Astrocyte (in vitro differentiated cells and primary cell): ENCODE data around the gene MLXIP. TPM values are rescaled to one million over a fixed set of nuclear protein-coding genes. Genes with fewer than 3 reads are reported as not detected.

Source experiments
- DNase-seq: peaks from one replicate; pipeline ENCODE4 v3.0.0-alpha.2; 2010; ENCODE audit warnings: low read depth
- FAIRE-seq: peaks from 2 replicates; lab custom pipeline; 2011; peaks lifted over from hg19 to GRCh38; lab: Jason Lieb, UNC
- H2AFZ ChIP-seq: 2 replicates; pipeline ENCODE4 v1.6.0; 2012; ENCODE audit warnings: low read depth, low read length, inconsistent platforms
- H3K27ac ChIP-seq: 2 replicates; pipeline ENCODE4 v1.5.1; 2011; ENCODE audit warnings: low read depth, low read length, inconsistent platforms
- H3K27me3 ChIP-seq: 2 replicates; pipeline ENCODE4 v1.6.0; 2011; ENCODE audit warnings: low read length, inconsistent platforms; ENCODE audit not compliant: insufficient read depth
- H3K36me3 ChIP-seq: 2 replicates; pipeline ENCODE4 v1.5.1; 2011; ENCODE audit warnings: low read length, inconsistent platforms; ENCODE audit not compliant: insufficient read depth
- H3K4me1 ChIP-seq: 2 replicates; pipeline ENCODE4 v1.5.1; 2011; ENCODE audit warnings: low read length, inconsistent platforms; ENCODE audit not compliant: insufficient read depth
- H3K4me2 ChIP-seq: 2 replicates; pipeline ENCODE4 v1.6.0; 2012; ENCODE audit warnings: low read length, inconsistent platforms
- H3K4me3 ChIP-seq: 2 replicates; pipeline ENCODE4 v1.5.1; 2011; ENCODE audit warnings: low read depth, mild to moderate bottlenecking, low read length, inconsistent platforms; ENCODE audit not compliant: insufficient read depth
- H3K79me2 ChIP-seq: 2 replicates; pipeline ENCODE4 v1.6.0; 2012; ENCODE audit warnings: mild to moderate bottlenecking, low read length, inconsistent platforms; ENCODE audit not compliant: insufficient read depth
- H3K9ac ChIP-seq: 2 replicates; pipeline ENCODE4 v1.6.0; 2012; ENCODE audit warnings: mild to moderate bottlenecking, low read length, inconsistent platforms
- H3K9me3 ChIP-seq: 2 replicates; pipeline ENCODE4 v1.5.1; 2012; ENCODE audit warnings: low read depth, mild to moderate bottlenecking, low read length, inconsistent platforms; ENCODE audit not compliant: insufficient read depth
- H4K20me1 ChIP-seq: 2 replicates; pipeline ENCODE4 v1.6.0; 2012; ENCODE audit warnings: low read length, inconsistent platforms; ENCODE audit not compliant: insufficient read depth
- H3K27ac Mint-ChIP-seq: one replicate; pipeline ENCODE4 v1.8.0; 2021; ENCODE audit warnings: mild to moderate bottlenecking, mixed read lengths; ENCODE audit not compliant: unreplicated experiment
- H3K27me3 Mint-ChIP-seq: one replicate; pipeline ENCODE4 v1.8.0; 2021; ENCODE audit warnings: low read depth, mixed read lengths; ENCODE audit not compliant: unreplicated experiment
- H3K36me3 Mint-ChIP-seq: one replicate; pipeline ENCODE4 v1.8.0; 2021; ENCODE audit warnings: low read depth, mixed read lengths; ENCODE audit not compliant: unreplicated experiment
- H3K4me1 Mint-ChIP-seq: one replicate; pipeline ENCODE4 v1.8.0; 2021; ENCODE audit warnings: low read depth, mixed read lengths; ENCODE audit not compliant: unreplicated experiment
- H3K4me3 Mint-ChIP-seq: one replicate; pipeline ENCODE4 v1.8.0; 2021; ENCODE audit warnings: mild to moderate bottlenecking, moderate library complexity, mixed read lengths; ENCODE audit not compliant: unreplicated experiment
- H3K9me3 Mint-ChIP-seq: one replicate; pipeline ENCODE4 v1.8.0; 2021; ENCODE audit warnings: mild to moderate bottlenecking, mixed read lengths; ENCODE audit not compliant: unreplicated experiment
- CTCF ChIP-seq: IDR thresholded peaks from 2 replicates; pipeline ENCODE4 v1.5.1; 2011; ENCODE audit warnings: low read depth, mild to moderate bottlenecking, inconsistent platforms, low read length, moderate library complexity; ENCODE audit not compliant: insufficient read depth
- EZH2 ChIP-seq: IDR thresholded peaks from 2 replicates; pipeline ENCODE4 v1.6.1; 2012; ENCODE audit warnings: mild to moderate bottlenecking, low read length, inconsistent platforms; ENCODE audit not compliant: insufficient read depth
- total RNA-seq: library from RNA; stranded (reverse); gene quantifications from 2 replicates; pipeline ENCODE4 v1.2.1, GENCODE V29; 2021

MLXIP gene
- total RNA-seq, 1 donor from 2014 or later, result 62.5 TPM

- TF ChIP-seq EZH2, result no peak
- peak; percentile 63 for TF ChIP-seq CTCF
- DNase-seq (peak; percentile 30), FAIRE-seq (no peak)
- peaks cover 2% of the 10 kb centered on the region for H3K36me3 ChIP-seq
- peak overlapping the region; percentile 68 for H3K4me2 ChIP-seq
- peaks cover 52% of the 10 kb centered on the region for H4K20me1 ChIP-seq
- peak overlapping the region; percentile 56 for H3K9ac ChIP-seq
- Mint-ChIP-seq H3K4me1 (peaks cover 27% of the 10 kb centered on the region), H3K36me3 (peaks cover under 1% of the 10 kb centered on the region), H3K9me3 (no peaks in the 10 kb centered on the region), H3K4me3 (peak overlapping the region; percentile 58), H3K27ac (peak overlapping the region; percentile 88), H3K27me3 (no peaks in the 10 kb centered on the region)
- no peaks in the 10 kb centered on the region for H3K27me3 ChIP-seq
- no peak overlapping the region for H3K27ac ChIP-seq
- H3K9me3 ChIP-seq, result no peaks in the 10 kb centered on the region
- H3K79me2 ChIP-seq, result peaks cover 63% of the 10 kb centered on the region
- peaks cover 11% of the 10 kb centered on the region for H3K4me1 ChIP-seq
- peak overlapping the region; percentile 35 for H2AFZ ChIP-seq
- H3K4me3 ChIP-seq, result no peak overlapping the region
These were observed 44.6 kb downstream of the MLXIP start for GRCh38 chr12:122123051-122123760.

- H3K27me3 ChIP-seq, result no peaks in the 10 kb centered on the region
- H3K4me3 ChIP-seq, result no peak overlapping the region
- no peak for TF ChIP-seq EZH2
- TF ChIP-seq CTCF, result no peak
- no peaks in the 10 kb centered on the region for H3K27me3 Mint-ChIP-seq
- H3K27ac Mint-ChIP-seq, result no peak overlapping the region
- peaks cover 27% of the 10 kb centered on the region for H3K4me1 Mint-ChIP-seq
- peak overlapping the region; percentile 68 for H3K4me2 ChIP-seq
- FAIRE-seq (no peak), DNase-seq (no peak)
- H3K9me3 ChIP-seq, result no peaks in the 10 kb centered on the region
- peaks cover 3% of the 10 kb centered on the region for H3K36me3 Mint-ChIP-seq
- H3K79me2 ChIP-seq, result peaks cover 61% of the 10 kb centered on the region
- peaks cover 51% of the 10 kb centered on the region for H4K20me1 ChIP-seq
- no peaks in the 10 kb centered on the region for H3K9me3 Mint-ChIP-seq
- peak overlapping the region; percentile 56 for H3K9ac ChIP-seq
- H3K36me3 ChIP-seq, result peaks cover 4% of the 10 kb centered on the region
- H2AFZ ChIP-seq, result no peak overlapping the region
- H3K27ac ChIP-seq, result no peak overlapping the region
- peak overlapping the region; percentile 58 for H3K4me3 Mint-ChIP-seq
- H3K4me1 ChIP-seq, result peaks cover 10% of the 10 kb centered on the region
These were observed 45.2 kb downstream of the MLXIP start for GRCh38 chr12:122123761-122124145.

GRCh38 chr12:122124370-122124769 is 45.8 kb downstream of the MLXIP start:
- no peaks in the 10 kb centered on the region for H3K27me3 ChIP-seq
- no peak for FAIRE-seq
- no peak overlapping the region for H3K9ac ChIP-seq
- peaks cover 10% of the 10 kb centered on the region for H3K4me1 ChIP-seq
- no peak overlapping the region for H3K4me3 ChIP-seq
- no peak overlapping the region for H2AFZ ChIP-seq
- no peaks in the 10 kb centered on the region for H3K9me3 ChIP-seq
- no peak for DNase-seq
- H4K20me1 ChIP-seq, result peaks cover 54% of the 10 kb centered on the region
- no peak overlapping the region for H3K27ac ChIP-seq
- H3K79me2 ChIP-seq, result peaks cover 57% of the 10 kb centered on the region
- Mint-ChIP-seq H3K27me3 (no peaks in the 10 kb centered on the region), H3K4me3 (no peak overlapping the region), H3K36me3 (peaks cover 6% of the 10 kb centered on the region), H3K27ac (no peak overlapping the region), H3K4me1 (peaks cover 27% of the 10 kb centered on the region), H3K9me3 (no peaks in the 10 kb centered on the region)
- H3K36me3 ChIP-seq, result peaks cover 4% of the 10 kb centered on the region
- H3K4me2 ChIP-seq, result no peak overlapping the region
- no peak for TF ChIP-seq CTCF
- no peak for TF ChIP-seq EZH2
